ENCODE data around the gene C2CD3.

Gene C2CD3

DNA sequence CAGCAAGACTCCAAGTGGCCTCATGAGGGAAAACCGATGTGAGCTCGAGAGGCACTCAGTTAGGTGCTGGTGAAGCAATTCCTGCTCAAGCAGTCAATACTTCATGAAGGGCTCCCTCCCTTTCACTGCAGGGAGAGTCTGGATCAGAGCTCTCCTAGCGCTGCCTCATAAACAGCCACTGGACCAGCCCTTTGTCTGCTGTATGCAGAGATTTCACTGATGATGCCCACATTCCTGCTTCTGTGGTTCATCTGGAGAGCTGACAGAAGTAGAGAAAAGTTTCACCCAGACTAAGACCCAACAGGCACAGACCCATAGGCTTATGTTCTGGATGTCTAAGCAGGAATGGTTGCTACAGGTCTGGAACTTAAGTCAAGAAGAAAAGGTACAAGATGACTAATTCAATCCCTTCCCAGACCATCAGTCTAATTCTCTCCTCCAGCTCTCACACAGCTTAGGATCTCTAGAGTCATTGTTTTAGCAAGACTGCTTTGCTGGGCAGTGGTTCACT lies 192.2 kb downstream of the C2CD3 start:
- no peak for DNase-seq
- Histone ChIP-seq H3K9me3 (ENCODE audit: severe bottlenecking) (no peaks in the 10 kb centered on the region), H3K4me3 (ENCODE audit: low read depth, low read length) (no peak overlapping the region), H3K27me3 (ENCODE audit: insufficient read depth, low read depth, severe bottlenecking) (no peaks in the 10 kb centered on the region), H3K27ac (no peak overlapping the region), H3K36me3 (peaks cover 76% of the 10 kb centered on the region)
- TF ChIP-seq, protein P1, sequence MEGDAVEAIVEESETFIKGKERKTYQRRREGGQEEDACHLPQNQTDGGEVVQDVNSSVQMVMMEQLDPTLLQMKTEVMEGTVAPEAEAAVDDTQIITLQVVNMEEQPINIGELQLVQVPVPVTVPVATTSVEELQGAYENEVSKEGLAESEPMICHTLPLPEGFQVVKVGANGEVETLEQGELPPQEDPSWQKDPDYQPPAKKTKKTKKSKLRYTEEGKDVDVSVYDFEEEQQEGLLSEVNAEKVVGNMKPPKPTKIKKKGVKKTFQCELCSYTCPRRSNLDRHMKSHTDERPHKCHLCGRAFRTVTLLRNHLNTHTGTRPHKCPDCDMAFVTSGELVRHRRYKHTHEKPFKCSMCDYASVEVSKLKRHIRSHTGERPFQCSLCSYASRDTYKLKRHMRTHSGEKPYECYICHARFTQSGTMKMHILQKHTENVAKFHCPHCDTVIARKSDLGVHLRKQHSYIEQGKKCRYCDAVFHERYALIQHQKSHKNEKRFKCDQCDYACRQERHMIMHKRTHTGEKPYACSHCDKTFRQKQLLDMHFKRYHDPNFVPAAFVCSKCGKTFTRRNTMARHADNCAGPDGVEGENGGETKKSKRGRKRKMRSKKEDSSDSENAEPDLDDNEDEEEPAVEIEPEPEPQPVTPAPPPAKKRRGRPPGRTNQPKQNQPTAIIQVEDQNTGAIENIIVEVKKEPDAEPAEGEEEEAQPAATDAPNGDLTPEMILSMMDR (IDR thresholded peaks at IDR 0.05; ENCODE audit: low read depth, low read length) = no peak

DNA sequence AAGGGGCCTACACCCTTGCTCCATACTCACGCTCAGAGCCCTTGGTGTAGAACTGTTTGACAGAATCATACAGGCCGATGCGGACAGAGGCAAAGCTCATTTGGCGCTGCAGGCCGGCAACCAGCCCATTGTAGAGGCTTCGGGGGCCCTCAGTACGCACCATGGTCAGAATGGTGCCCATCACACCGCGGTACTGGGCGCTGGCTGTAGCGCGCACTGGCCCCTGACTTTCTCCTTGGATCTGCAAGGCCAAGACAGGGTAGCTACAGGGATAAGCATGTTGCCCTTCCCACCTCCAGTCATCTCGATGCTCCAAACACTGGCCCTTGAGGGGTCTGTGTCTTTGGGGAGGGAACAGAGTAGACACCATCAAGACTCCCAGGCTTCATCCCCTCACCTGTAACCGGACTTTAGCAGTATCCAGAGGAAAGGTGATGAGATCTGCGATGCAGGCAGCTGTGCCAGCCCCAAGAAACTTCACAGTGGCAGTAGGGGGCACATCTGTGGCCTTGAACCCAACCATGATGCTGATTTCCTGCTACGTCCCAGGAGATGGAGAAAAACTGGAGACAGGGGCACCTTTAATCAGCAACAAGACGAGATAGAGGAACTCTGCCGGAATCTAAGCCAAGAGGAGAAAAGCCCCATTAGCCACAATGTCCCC lies 192.8 kb downstream of the C2CD3 start:
- TF ChIP-seq, protein P1 (IDR thresholded peaks at IDR 0.05; ENCODE audit: low read depth, low read length) = no peak
- no peaks in the 10 kb centered on the region for H3K9me3 ChIP-seq (ENCODE audit: severe bottlenecking)
- DNase-seq = no peak
- H3K36me3 ChIP-seq = peaks cover 78% of the 10 kb centered on the region
- no peaks in the 10 kb centered on the region for H3K27me3 ChIP-seq (ENCODE audit: insufficient read depth, low read depth, severe bottlenecking)
- no peak overlapping the region for H3K4me3 ChIP-seq (ENCODE audit: low read depth, low read length)
- no peak overlapping the region for H3K27ac ChIP-seq

DNA sequence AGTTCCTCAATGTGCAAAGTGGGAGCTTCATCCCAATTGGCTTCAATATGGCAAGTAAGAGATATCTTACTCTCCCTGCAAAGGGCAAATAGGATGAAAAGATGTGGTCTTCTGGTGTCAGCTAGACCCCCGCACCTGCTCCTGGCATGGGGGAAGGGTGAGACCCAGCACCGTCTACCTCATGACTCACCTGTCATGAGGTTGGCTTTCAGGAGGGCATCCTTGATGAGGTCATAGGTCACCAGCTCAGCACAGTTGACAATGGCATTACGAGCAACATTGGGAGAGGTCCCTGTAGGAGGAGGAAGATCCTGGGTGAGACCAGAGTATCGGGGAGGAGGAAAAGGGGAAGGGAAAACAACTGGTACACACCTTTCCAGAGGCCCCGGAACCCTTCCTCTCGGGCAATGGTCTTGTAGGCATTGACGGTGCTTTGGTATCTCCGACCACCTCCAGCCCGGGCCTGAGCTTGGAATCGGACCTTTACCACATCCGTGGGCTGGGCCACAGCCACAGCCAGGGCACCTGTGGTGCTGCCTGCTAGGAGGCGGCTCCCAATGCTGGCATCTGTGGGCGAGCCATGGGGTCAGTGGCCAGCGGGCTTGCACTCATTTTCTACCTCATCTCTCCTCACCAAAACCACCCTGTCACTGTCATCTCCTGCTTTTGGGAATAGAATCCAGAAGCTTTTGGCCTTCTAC lies 194.2 kb downstream of the C2CD3 start:
- no peak for DNase-seq
- TF ChIP-seq, protein P1 (IDR thresholded peaks at IDR 0.05; ENCODE audit: low read depth, low read length) = no peak
- no peak overlapping the region for H3K4me3 ChIP-seq (ENCODE audit: low read depth, low read length)
- no peaks in the 10 kb centered on the region for H3K9me3 ChIP-seq (ENCODE audit: severe bottlenecking)
- H3K27ac ChIP-seq = no peak overlapping the region
- H3K36me3 ChIP-seq = peaks cover 78% of the 10 kb centered on the region
- no peaks in the 10 kb centered on the region for H3K27me3 ChIP-seq (ENCODE audit: insufficient read depth, low read depth, severe bottlenecking)

DNA sequence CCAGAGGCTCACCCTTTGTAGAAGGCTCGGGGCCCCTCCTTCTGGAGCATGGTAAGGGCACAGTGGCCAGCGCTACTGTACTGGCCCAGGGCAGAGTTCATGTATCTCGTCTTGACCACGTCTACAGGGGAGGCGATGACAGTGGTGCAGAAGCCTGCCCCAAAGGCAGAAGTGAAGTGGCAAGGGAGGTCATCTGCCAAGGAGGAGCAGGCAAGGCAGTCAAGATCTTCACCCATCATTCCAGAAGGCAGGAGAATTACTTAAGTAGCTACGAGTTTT lies 195.4 kb downstream of the C2CD3 start:
- H3K9me3 ChIP-seq (ENCODE audit: severe bottlenecking) = no peaks in the 10 kb centered on the region
- TF ChIP-seq, protein P1 (IDR thresholded peaks at IDR 0.05; ENCODE audit: low read depth, low read length) = no peak
- H3K4me3 ChIP-seq (ENCODE audit: low read depth, low read length) = no peak overlapping the region
- DNase-seq = no peak
- no peaks in the 10 kb centered on the region for H3K27me3 ChIP-seq (ENCODE audit: insufficient read depth, low read depth, severe bottlenecking)
- no peak overlapping the region for H3K27ac ChIP-seq
- peaks cover 68% of the 10 kb centered on the region for H3K36me3 ChIP-seq

DNA sequence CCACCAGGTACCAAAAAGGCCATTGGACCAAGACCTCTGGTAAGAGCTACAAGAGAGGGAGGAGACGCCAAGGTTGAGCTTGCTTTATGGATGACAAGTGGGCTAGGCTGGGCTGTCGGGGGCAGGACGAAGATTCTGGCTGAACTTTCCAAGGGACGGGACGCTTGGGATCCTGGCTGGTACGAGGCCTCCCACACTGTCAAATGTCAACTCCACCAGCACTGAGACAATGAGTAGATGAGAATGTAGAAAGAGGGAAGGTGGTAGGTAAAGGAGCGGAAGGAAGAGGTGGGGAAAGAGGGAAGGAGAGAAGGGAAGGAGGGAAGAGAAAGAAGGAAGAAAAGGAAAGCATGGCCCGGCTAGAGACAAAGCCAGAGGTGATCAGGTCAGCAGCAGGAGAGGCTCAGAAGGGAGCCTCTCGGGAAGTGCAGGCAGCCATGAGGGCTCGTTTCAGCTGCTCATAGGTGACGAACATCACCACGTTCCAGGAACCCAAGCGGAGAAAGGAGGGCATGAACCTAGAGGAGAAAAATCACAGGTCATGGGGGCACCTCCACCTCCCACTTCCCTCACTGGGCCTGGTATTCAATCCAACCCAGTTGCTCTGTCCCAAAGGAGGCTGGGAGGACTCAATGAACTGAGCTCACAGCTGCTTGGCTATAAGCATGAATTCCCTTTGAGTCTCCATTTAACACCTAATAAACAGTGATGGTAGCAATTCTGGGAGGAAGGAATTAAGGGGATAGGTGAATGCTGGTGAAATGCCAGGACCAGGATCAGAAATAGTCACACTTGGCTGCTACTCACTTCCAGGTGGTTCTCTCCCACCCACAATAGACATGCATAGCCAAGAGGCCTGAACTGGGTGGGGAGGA lies 196.0 kb downstream of the C2CD3 start:
- Histone ChIP-seq H3K27ac (no peak overlapping the region), H3K9me3 (ENCODE audit: severe bottlenecking) (no peaks in the 10 kb centered on the region), H3K36me3 (peaks cover 62% of the 10 kb centered on the region), H3K27me3 (ENCODE audit: insufficient read depth, low read depth, severe bottlenecking) (no peaks in the 10 kb centered on the region), H3K4me3 (ENCODE audit: low read depth, low read length) (no peak overlapping the region)
- no peak for DNase-seq
- TF ChIP-seq, protein P1 (IDR thresholded peaks at IDR 0.05; ENCODE audit: low read depth, low read length) = no peak
